ENCODE results near the gene CEP170B. TPM values are rescaled to one million over a fixed set of nuclear protein-coding genes. Genes with fewer than 3 reads are reported as not detected.
A peak's percentile ranks its signal among the peaks of the same experiment; 100 is the strongest.

Gene CEP170B
- total and polyA plus RNA-seq, 2 of the 8 experiments (the other 6 are each of a cell fraction or from before 2014, with no cell fraction given) = 9.1 to 33.8 TPM

GRCh38 chr14:104864267-104865080 is 594 bp upstream of the CEP170B start (continued):
- peak; percentile 66 to 81; a peak in 2 of 4 replicates for TF ChIP-seq SIN3A (conservative IDR thresholded peaks at IDR 0.05 in 1 of 2, IDR thresholded peaks at IDR 0.05 in 1 of 2; ENCODE audit: low read depth in 1 of 2, low read length in 2 of 2)
- TF ChIP-seq TAF7 (optimal IDR thresholded peaks at IDR 0.05; ENCODE audit: borderline replicate concordance, low read depth, low read length) = peak; percentile 14
- no peak for TF ChIP-seq GTF2F1 (IDR thresholded peaks at IDR 0.05; ENCODE audit: borderline replicate concordance, low read depth, low read length)
- TF ChIP-seq POLR2A (IDR thresholded peaks at IDR 0.05; ENCODE audit: control extremely low read depth in 1 of 2, low read depth in 2 of 2, low read length in 2 of 2) = peak in 1 of 2 experiments; percentile 52; a peak in 1 of 3 replicates
- TF ChIP-seq SRF (IDR thresholded peaks at IDR 0.05; ENCODE audit: low read depth, low read length) = no peak
- no peak for TF ChIP-seq CBX8 (IDR thresholded peaks at IDR 0.05; ENCODE audit: borderline replicate concordance, low read depth, low read length)
- TF ChIP-seq EP300 (IDR thresholded peaks at IDR 0.05; ENCODE audit: borderline replicate concordance in 1 of 2, low read depth in 2 of 2, low read length in 2 of 2) = no peak
- TF ChIP-seq MAX (IDR thresholded peaks at IDR 0.05) = peak; percentile 84
- no peak for TF ChIP-seq FOSL1 (IDR thresholded peaks at IDR 0.05; ENCODE audit: insufficient read depth, low read depth, low read length)
- TF ChIP-seq CREB1 (IDR thresholded peaks at IDR 0.05) = peak; percentile 26; the same call in 1 of the 2 replicates
- no peak for TF ChIP-seq POU5F1 (IDR thresholded peaks at IDR 0.05; ENCODE audit: low read depth, low read length)
- TF ChIP-seq, protein P1, sequence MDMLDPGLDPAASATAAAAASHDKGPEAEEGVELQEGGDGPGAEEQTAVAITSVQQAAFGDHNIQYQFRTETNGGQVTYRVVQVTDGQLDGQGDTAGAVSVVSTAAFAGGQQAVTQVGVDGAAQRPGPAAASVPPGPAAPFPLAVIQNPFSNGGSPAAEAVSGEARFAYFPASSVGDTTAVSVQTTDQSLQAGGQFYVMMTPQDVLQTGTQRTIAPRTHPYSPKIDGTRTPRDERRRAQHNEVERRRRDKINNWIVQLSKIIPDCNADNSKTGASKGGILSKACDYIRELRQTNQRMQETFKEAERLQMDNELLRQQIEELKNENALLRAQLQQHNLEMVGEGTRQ (IDR thresholded peaks at IDR 0.05; ENCODE audit: low read length) = no peak
- TF ChIP-seq TAF1 (IDR thresholded peaks at IDR 0.05; ENCODE audit: low read depth, low read length) = peak; percentile 64; the same call in 1 of the 2 replicates
- no peak for TF ChIP-seq SIX5 (IDR thresholded peaks at IDR 0.05; ENCODE audit: low read depth, low read length)
- TF ChIP-seq NANOG (IDR thresholded peaks at IDR 0.05; ENCODE audit: insufficient read depth, low read depth, low read length, poor library complexity, severe bottlenecking) = no peak
- no peak for TF ChIP-seq CHD1 (IDR thresholded peaks at IDR 0.05; ENCODE audit: low read depth, low read length)
- TF ChIP-seq KDM4A (IDR thresholded peaks at IDR 0.05; ENCODE audit: low read depth, low read length, severe bottlenecking) = peak; percentile 68
- TF ChIP-seq E2F6 (IDR thresholded peaks at IDR 0.05) = peak; percentile 42; the same call in 1 of the 2 replicates
- peak; percentile 44; the same call in 1 of the 2 replicates for TF ChIP-seq RBBP5 (IDR thresholded peaks at IDR 0.05; ENCODE audit: borderline replicate concordance, low read depth, low read length)

Measured in H1 (cell line).